Neuronal stem cell (in vitro differentiated cells): ENCODE measurements around the gene TRIM9.

Experiments used
- DNase-seq: peaks from one replicate; pipeline ENCODE4 v3.0.0-alpha.2; 2013; ENCODE audit warnings: low spot score
- H2AFZ ChIP-seq: one replicate; pipeline ENCODE4 v1.6.1; 2013; ENCODE audit warnings: mild to moderate bottlenecking, low read length, inconsistent platforms
- H2AK5ac ChIP-seq: 2 replicates; pipeline ENCODE4 v1.6.1; 2013; ENCODE audit warnings: low read depth, mild to moderate bottlenecking, inconsistent platforms, low read length, moderate library complexity, mixed read lengths
- H2BK120ac ChIP-seq: 2 replicates; pipeline ENCODE4 v1.6.1; 2013; ENCODE audit warnings: low read depth, mild to moderate bottlenecking, inconsistent platforms, low read length, moderate library complexity, mixed read lengths
- H2BK12ac ChIP-seq: one replicate; pipeline ENCODE4 v1.6.1; 2013; ENCODE audit warnings: low read length, inconsistent platforms
- H2BK15ac ChIP-seq: 2 replicates; pipeline ENCODE4 v1.6.1; 2013; ENCODE audit warnings: mild to moderate bottlenecking, low read length, inconsistent platforms, mixed read lengths
- H2BK5ac ChIP-seq: one replicate; pipeline ENCODE4 v1.6.1; 2013; ENCODE audit warnings: inconsistent platforms, mild to moderate bottlenecking, low read length, moderate library complexity
- H3K14ac ChIP-seq: one replicate; pipeline ENCODE4 v1.6.1; 2013; ENCODE audit warnings: low read length, inconsistent platforms
- H3K18ac ChIP-seq: 2 replicates; pipeline ENCODE4 v1.6.1; 2013; ENCODE audit warnings: low read length, inconsistent platforms
- H3K23ac ChIP-seq: 2 replicates; pipeline ENCODE4 v1.6.1; 2013; ENCODE audit warnings: low read depth, mild to moderate bottlenecking, mixed read lengths, low read length, inconsistent platforms; ENCODE audit not compliant: poor library complexity
- H3K27ac ChIP-seq: replicated peaks from 3 replicates; pipeline ENCODE4 v1.5.1; 2013; ENCODE audit warnings: low read length, inconsistent platforms
- H3K27me3 ChIP-seq, 3 experiments: 2 replicates each; pipeline ENCODE4 v1.6.1; 2013; ENCODE audit warnings: low read length in 3 of 3, mild to moderate bottlenecking in 2 of 3, inconsistent platforms in 1 of 3, low read depth in 1 of 3, mixed read lengths in 1 of 3, moderate library complexity in 1 of 3; ENCODE audit not compliant: control insufficient read depth in 3 of 3, insufficient read depth in 3 of 3
- H3K36me3 ChIP-seq, 2 donors: replicated peaks in 1 of 2; 2 replicates each; pipeline ENCODE4 v1.6.1; 2013; ENCODE audit warnings: low read length in 2 of 2; ENCODE audit not compliant: control insufficient read depth in 2 of 2, insufficient read depth in 2 of 2
- H3K4ac ChIP-seq: 2 replicates; pipeline ENCODE4 v1.6.1; 2013; ENCODE audit warnings: inconsistent platforms, mild to moderate bottlenecking, low read length, moderate library complexity
- H3K4me1 ChIP-seq, 2 donors: 1 replicate in 1 of 2; 2 replicates in 1 of 2; pipeline ENCODE4 v1.6.1; 2013; ENCODE audit warnings: low read length in 2 of 2, low read depth in 1 of 2; ENCODE audit not compliant: control insufficient read depth in 2 of 2, insufficient read depth in 1 of 2
- H3K4me2 ChIP-seq: one replicate; pipeline ENCODE4 v1.6.1; 2013; ENCODE audit warnings: mild to moderate bottlenecking, low read length, inconsistent platforms; ENCODE audit not compliant: insufficient read depth, poor library complexity, severe bottlenecking
- H3K4me3 ChIP-seq, 2 donors: 2 replicates each; pipeline ENCODE4 v1.5.1; 2013; ENCODE audit warnings: low read length in 2 of 2, mild to moderate bottlenecking in 2 of 2, inconsistent platforms in 1 of 2, moderate library complexity in 1 of 2
- H3K79me1 ChIP-seq: one replicate; pipeline ENCODE4 v1.6.1; 2013; ENCODE audit warnings: low read depth, mild to moderate bottlenecking, inconsistent platforms, low read length, moderate library complexity
- H3K9ac ChIP-seq: one replicate; pipeline ENCODE4 v1.6.1; 2013; ENCODE audit warnings: mild to moderate bottlenecking, low read depth, low read length, inconsistent platforms; ENCODE audit not compliant: poor library complexity
- H3K9me3 ChIP-seq, 2 donors: replicated peaks in 1 of 2; 2 replicates each; pipeline versions ENCODE3 to v1.6.1; 2013; ENCODE audit warnings: low read length in 2 of 2, mild to moderate bottlenecking in 2 of 2, inconsistent platforms in 1 of 2, low read depth in 1 of 2, mixed read lengths in 1 of 2, moderate library complexity in 1 of 2; ENCODE audit not compliant: control insufficient read depth in 2 of 2, insufficient read depth in 1 of 2
- H4K8ac ChIP-seq: one replicate; pipeline ENCODE4 v1.6.1; 2013; ENCODE audit warnings: low read depth, mild to moderate bottlenecking, inconsistent platforms, low read length, moderate library complexity
- H4K91ac ChIP-seq: one replicate; pipeline ENCODE4 v1.6.1; 2013; ENCODE audit warnings: low read length, low read depth, mild to moderate bottlenecking, inconsistent platforms; ENCODE audit not compliant: poor library complexity
- WGBS, 2 donors: extraction: QIAGEN DNeasy Blood & Tissue Kit; methylation state at CpG; one replicate each; pipeline ENCODE4 v1.1.7; 2013; ENCODE audit warnings: missing lambda C conversion rate in 2 of 2, mixed read lengths in 1 of 2; ENCODE audit not compliant: insufficient read length in 2 of 2, insufficient replicate concordance in 1 of 2; ENCODE audit errors: extremely low coverage in 2 of 2; 5-methylcytosine and 5-hydroxymethylcytosine counted together

TRIM9 gene

DNA sequence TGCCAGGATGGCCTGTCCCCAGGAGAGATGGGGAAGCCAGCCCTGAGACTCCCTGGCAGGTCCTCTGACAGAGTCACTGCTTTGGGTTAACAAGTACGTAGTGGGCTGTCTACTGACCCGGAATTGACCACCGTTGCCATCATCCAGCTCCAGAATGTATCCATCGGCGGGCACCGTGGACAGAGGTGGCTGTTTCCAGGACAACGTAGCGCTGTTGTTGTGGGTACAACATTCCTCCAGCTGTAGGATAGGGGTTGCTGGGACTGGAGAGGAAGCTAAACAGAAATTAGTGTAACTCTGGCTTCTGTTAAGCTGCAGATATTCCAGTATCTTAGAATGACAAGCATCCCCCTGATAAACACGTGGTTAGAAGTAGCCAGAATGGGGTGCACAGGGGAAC lies 94.3 kb downstream of the TRIM9 start:
- Histone ChIP-seq H2BK12ac (no peak overlapping the region), H2BK15ac (no peak overlapping the region), H4K8ac (no peak overlapping the region), H2BK5ac (no peak overlapping the region), H2BK120ac (no peak overlapping the region), H4K91ac (no peak overlapping the region), H2AFZ (no peak overlapping the region), H3K79me1 (no peaks in the 10 kb centered on the region), H3K4me2 (no peak overlapping the region), H3K4me1 (peaks cover 10 to 11% of the 10 kb centered on the region in 2 donors), H3K9ac (peak overlapping the region; percentile 30), H3K4me3 (no peak overlapping the region), H3K23ac (no peak overlapping the region), H2AK5ac (peak overlapping the region; percentile 16), H3K14ac (no peak overlapping the region), H3K27ac (no peak overlapping the region), H3K36me3 (peaks cover 0 to 4% of the 10 kb centered on the region in 2 donors), H3K18ac (peak overlapping the region; percentile 27), H3K4ac (no peak overlapping the region), H3K9me3 (no peaks in the 10 kb centered on the region), H3K27me3 (no peaks in the 10 kb centered on the region)
- no peak for DNase-seq
- WGBS, 2 donors = no CpG with 5 or more reads among the region's 9 CpGs

DNA sequence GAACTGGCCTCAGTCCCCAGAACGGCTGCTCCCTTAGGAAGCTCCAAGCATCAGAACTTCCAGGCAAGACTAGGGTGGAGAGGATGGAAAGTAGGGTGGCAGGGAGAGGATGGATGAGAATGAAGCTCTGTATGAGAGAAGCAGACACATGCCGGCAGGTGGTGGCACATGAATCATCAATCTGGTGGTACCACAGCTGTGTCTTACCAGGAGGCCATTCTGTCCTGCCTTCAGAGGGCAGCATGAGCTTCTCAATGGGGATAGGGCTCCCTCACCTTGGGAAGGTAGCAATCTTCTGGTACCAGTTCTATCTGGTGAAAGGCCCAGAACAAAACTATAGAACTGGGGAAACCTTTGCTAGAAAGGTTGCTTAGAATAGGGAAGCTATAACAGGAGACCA lies 95.2 kb downstream of the TRIM9 start:
- no peak overlapping the region for H4K8ac ChIP-seq
- DNase-seq = no peak
- no peak overlapping the region for H3K4me3 ChIP-seq
- no peak overlapping the region for H3K4me2 ChIP-seq
- no CpG with 5 or more reads among the region's 2 CpGs for WGBS, 2 donors
- no peak overlapping the region for H3K18ac ChIP-seq
- H3K14ac ChIP-seq = no peak overlapping the region
- no peak overlapping the region for H3K27ac ChIP-seq
- peak overlapping the region; percentile 50 for H3K9ac ChIP-seq
- H3K23ac ChIP-seq = no peak overlapping the region
- H3K4ac ChIP-seq = no peak overlapping the region
- H3K36me3 ChIP-seq = peaks cover 0 to 4% of the 10 kb centered on the region in 2 donors
- no peak overlapping the region for H4K91ac ChIP-seq
- H2BK120ac ChIP-seq = no peak overlapping the region
- H2AK5ac ChIP-seq = no peak overlapping the region
- H2BK5ac ChIP-seq = no peak overlapping the region
- H3K9me3 ChIP-seq = no peaks in the 10 kb centered on the region
- no peak overlapping the region for H2AFZ ChIP-seq
- H3K4me1 ChIP-seq = peaks cover 3 to 6% of the 10 kb centered on the region in 2 donors
- H3K27me3 ChIP-seq = no peaks in the 10 kb centered on the region
- H2BK15ac ChIP-seq = no peak overlapping the region
- H2BK12ac ChIP-seq = no peak overlapping the region
- H3K79me1 ChIP-seq = no peaks in the 10 kb centered on the region

DNA sequence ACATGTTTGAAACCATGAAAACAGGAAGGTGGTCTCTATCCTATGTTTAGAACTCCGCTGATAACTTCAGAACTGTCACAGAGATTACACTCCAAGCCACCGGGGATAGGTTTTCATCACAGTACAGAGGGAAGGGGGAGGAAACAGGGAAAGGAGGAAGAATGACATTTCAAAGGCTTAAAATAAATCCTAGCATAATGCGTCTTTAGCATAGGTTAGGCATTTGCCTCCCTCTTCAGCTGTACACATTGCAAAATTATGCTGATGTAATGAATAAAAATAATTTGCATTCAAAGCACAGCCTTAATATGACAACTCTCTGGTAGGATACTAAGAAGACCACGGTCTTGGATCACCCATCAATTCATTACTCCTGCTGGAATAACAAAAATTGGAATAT lies 96.3 kb downstream of the TRIM9 start:
- H3K9me3 ChIP-seq = no peaks in the 10 kb centered on the region
- H2BK15ac ChIP-seq = no peak overlapping the region
- DNase-seq = no peak
- no peak overlapping the region for H3K18ac ChIP-seq
- H3K4ac ChIP-seq = no peak overlapping the region
- H2BK120ac ChIP-seq = no peak overlapping the region
- H3K27ac ChIP-seq = no peak overlapping the region
- H3K23ac ChIP-seq = no peak overlapping the region
- H4K8ac ChIP-seq = no peak overlapping the region
- no peaks in the 10 kb centered on the region for H3K79me1 ChIP-seq
- no peak overlapping the region for H2BK5ac ChIP-seq
- H3K9ac ChIP-seq = no peak overlapping the region
- H2BK12ac ChIP-seq = no peak overlapping the region
- H2AFZ ChIP-seq = no peak overlapping the region
- peaks cover 0 to 4% of the 10 kb centered on the region in 2 donors for H3K36me3 ChIP-seq
- H3K4me2 ChIP-seq = no peak overlapping the region
- no peak overlapping the region for H3K14ac ChIP-seq
- peaks cover 0 to 6% of the 10 kb centered on the region in 2 donors for H3K4me1 ChIP-seq
- H4K91ac ChIP-seq = no peak overlapping the region
- WGBS, 2 donors = no CpG with 5 or more reads among the region's 4 CpGs
- no peak overlapping the region for H2AK5ac ChIP-seq
- H3K4me3 ChIP-seq = no peak overlapping the region
- H3K27me3 ChIP-seq = no peaks in the 10 kb centered on the region

DNA sequence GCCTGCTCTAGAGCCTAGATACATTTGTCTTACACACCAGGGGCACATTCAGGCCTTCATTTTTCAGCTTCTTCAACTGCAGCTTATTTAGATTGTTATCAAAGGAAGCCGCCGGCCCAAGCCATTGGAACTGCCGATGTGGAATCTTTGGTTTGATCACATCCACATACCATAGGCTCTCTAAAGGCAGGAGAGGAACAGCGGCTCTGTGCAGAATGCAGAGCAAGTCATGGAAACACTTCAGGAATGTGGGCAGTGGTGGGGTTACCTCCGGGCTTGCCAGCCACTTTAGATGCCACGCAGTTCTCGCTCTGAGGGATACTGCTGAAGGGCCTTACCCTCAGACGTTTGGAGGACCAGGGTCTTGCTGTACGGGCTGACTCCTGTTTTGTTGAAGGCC lies 97.2 kb downstream of the TRIM9 start:
- Histone ChIP-seq H3K14ac (no peak overlapping the region), H3K4me2 (no peak overlapping the region), H3K4me3 (no peak overlapping the region), H3K79me1 (no peaks in the 10 kb centered on the region), H2BK120ac (no peak overlapping the region), H3K27ac (no peak overlapping the region), H3K9ac (no peak overlapping the region), H2BK15ac (no peak overlapping the region), H3K27me3 (no peaks in the 10 kb centered on the region), H3K18ac (no peak overlapping the region), H2AFZ (no peak overlapping the region), H4K8ac (no peak overlapping the region), H2AK5ac (no peak overlapping the region), H3K36me3 (peaks cover 0 to 4% of the 10 kb centered on the region in 2 donors), H3K23ac (no peak overlapping the region), H2BK12ac (no peak overlapping the region), H3K4ac (no peak overlapping the region), H4K91ac (no peak overlapping the region), H3K9me3 (no peaks in the 10 kb centered on the region), H2BK5ac (no peak overlapping the region), H3K4me1 (peaks cover 0 to 6% of the 10 kb centered on the region in 2 donors)
- no CpG with 5 or more reads among the region's 9 CpGs for WGBS, 2 donors
- DNase-seq = no peak
